GM18907 (cell line): Measurements from ENCODE around the gene MAST2.

Experiments used
- ATAC-seq: cut with Tn5 transposase; IDR thresholded peaks from one replicate; pipeline ENCODE4 v1.9.1; 2021; ENCODE audit warnings: mild to moderate bottlenecking, moderate library complexity; ENCODE audit not compliant: unreplicated experiment

Gene MAST2

GRCh38 chr1:45803299-45803780 is at the start of gene MAST2:
MAST2 (plus strand) TSS chr1:45803612; CDS start chr1:45803896, 284 bp downstream.
- ATAC-seq = peak; percentile 90

- no peak for ATAC-seq
Measured at GRCh38 chr1:45755697-45756096, 47.7 kb upstream of the MAST2 start.

- no peak for ATAC-seq
Measured at GRCh38 chr1:45762291-45762690, 41.1 kb upstream of the MAST2 start.

GRCh38 chr1:45765999-45766792 is 37.2 kb upstream of the MAST2 start:
- ATAC-seq = no peak

GRCh38 chr1:45767035-45767434 is 36.4 kb upstream of the MAST2 start:
- no peak for ATAC-seq

- ATAC-seq = no peak
Measured at GRCh38 chr1:45769261-45769932, 34.0 kb upstream of the MAST2 start.

GRCh38 chr1:45772971-45773370 is 30.4 kb upstream of the MAST2 start:
- ATAC-seq = no peak

GRCh38 chr1:45775794-45776193 is 27.6 kb upstream of the MAST2 start:
- no peak for ATAC-seq

- ATAC-seq = no peak
Measured at GRCh38 chr1:45785583-45785982, 17.8 kb upstream of the MAST2 start.

GRCh38 chr1:45787905-45788304 is 15.5 kb upstream of the MAST2 start:
- no peak for ATAC-seq

- ATAC-seq = no peak
Measured at GRCh38 chr1:45789601-45790000, 13.8 kb upstream of the MAST2 start.

GRCh38 chr1:45792744-45793143 is 10.7 kb upstream of the MAST2 start:
- no peak for ATAC-seq

GRCh38 chr1:45793942-45794604 is 9.3 kb upstream of the MAST2 start:
- ATAC-seq = no peak

GRCh38 chr1:45796381-45796780 is 7.0 kb upstream of the MAST2 start:
- no peak for ATAC-seq

- no peak for ATAC-seq
Measured at GRCh38 chr1:45796946-45797345, 6.5 kb upstream of the MAST2 start.

- no peak for ATAC-seq
Measured at GRCh38 chr1:45800899-45801298, 2.5 kb upstream of the MAST2 start.

GRCh38 chr1:45802343-45803298 is 791 bp upstream of the MAST2 start:
- peak; percentile 35 for ATAC-seq

- peak; percentile 19 for ATAC-seq
Measured at GRCh38 chr1:45803781-45804668, 613 bp downstream of the MAST2 start.

GRCh38 chr1:45804669-45804969 is 1.2 kb downstream of the MAST2 start:
- ATAC-seq = no peak

GRCh38 chr1:45806129-45806528 is 2.7 kb downstream of the MAST2 start:
- ATAC-seq = no peak
